Memory B cell (primary cell): ENCODE measurements around the gene ENO1.
"Not testable (repeated sequence)": the region's sequence is repeated elsewhere in the genome, so short reads cannot be mapped to it uniquely, and the experiment has no call there.

ENCODE experiments used
- ATAC-seq: fragments of 150-1000 bp; cut with Tn5 transposase; 2 replicates; pipeline ENCODE4 v1.10.0; 2021; ENCODE audit warnings: low read depth, mild to moderate bottlenecking, moderate library complexity
- DNase-seq, 2 donors: peaks; one replicate each; pipeline ENCODE4 v3.0.0; 2022; ENCODE audit warnings: low spot score in 2 of 2
- H3K27ac Mint-ChIP-seq: one replicate; pipeline ENCODE4 v1.8.0; 2022; ENCODE audit warnings: mild to moderate bottlenecking, moderate library complexity, mixed read lengths
- H3K27me3 Mint-ChIP-seq: one replicate; pipeline ENCODE4 v1.8.0; 2022; ENCODE audit warnings: mixed read lengths
- H3K36me3 Mint-ChIP-seq: one replicate; pipeline ENCODE4 v1.8.0; 2022; ENCODE audit warnings: mild to moderate bottlenecking, mixed read lengths
- H3K4me1 Mint-ChIP-seq: one replicate; pipeline ENCODE4 v1.8.0; 2022; ENCODE audit warnings: mixed read lengths
- H3K4me3 Mint-ChIP-seq: one replicate; pipeline ENCODE4 v1.8.0; 2022; ENCODE audit warnings: mild to moderate bottlenecking, moderate library complexity, mixed read lengths
- H3K9me3 Mint-ChIP-seq: one replicate; pipeline ENCODE4 v1.8.0; 2022; ENCODE audit warnings: mixed read lengths

ENO1 gene

DNA sequence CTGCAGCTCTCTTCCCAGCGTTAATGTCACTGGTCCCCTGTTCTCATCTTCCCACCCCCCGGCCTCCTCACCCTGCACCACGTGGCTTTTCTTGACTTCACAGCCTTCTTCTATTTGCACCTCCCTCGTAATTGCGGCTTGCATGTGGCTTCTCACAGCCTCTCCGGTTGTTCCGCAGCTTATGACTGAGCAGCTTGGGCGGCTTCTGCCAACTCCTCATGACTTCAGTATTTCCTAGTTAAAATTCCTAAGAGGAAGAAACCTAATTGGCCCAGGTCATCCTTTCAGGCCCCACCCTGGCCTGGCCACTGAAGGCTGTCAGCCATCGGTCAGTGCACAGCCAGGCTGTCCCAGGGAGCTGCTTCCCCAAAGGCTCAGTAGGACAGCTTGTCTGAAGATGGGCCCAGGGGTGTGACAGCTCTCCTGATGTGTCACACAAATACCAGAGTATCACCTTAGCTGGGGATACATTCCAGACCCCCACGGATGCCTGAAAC is 52.5 kb downstream of the ENO1 start:
- no peak overlapping the region for H3K4me3 Mint-ChIP-seq
- H3K27ac Mint-ChIP-seq: no peak overlapping the region
- H3K36me3 Mint-ChIP-seq: no peaks in the 10 kb centered on the region
- ATAC-seq: no peak
- peaks cover 9% of the 10 kb centered on the region for H3K27me3 Mint-ChIP-seq
- H3K9me3 Mint-ChIP-seq: no peaks in the 10 kb centered on the region
- DNase-seq: no peak
- H3K4me1 Mint-ChIP-seq: peaks cover 9% of the 10 kb centered on the region

DNA sequence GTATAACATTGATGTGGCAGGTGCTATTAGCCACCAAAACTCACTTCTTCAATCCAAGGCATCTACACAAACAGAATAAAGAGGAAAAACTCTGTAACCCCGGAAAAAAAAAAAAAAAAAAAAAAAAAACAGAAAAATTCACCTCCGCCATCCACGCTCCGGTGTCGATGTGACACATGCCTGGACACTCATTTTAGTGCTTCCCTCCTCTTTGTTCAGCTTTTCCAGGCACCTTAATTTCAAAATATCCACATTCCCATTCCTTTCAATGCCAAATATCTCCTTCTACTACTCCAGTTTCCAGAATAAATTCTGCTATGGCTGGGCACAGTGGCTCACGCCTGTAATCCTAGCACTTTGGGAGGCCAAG is 55.2 kb downstream of the ENO1 start:
- no peak for DNase-seq
- peaks cover 9% of the 10 kb centered on the region for H3K27me3 Mint-ChIP-seq
- no peaks in the 10 kb centered on the region for H3K9me3 Mint-ChIP-seq
- H3K27ac Mint-ChIP-seq: no peak overlapping the region
- no peaks in the 10 kb centered on the region for H3K36me3 Mint-ChIP-seq
- no peak overlapping the region for H3K4me3 Mint-ChIP-seq
- no peak for ATAC-seq
- H3K4me1 Mint-ChIP-seq: peaks cover under 1% of the 10 kb centered on the region

- ATAC-seq: no peak
- Mint-ChIP-seq H3K9me3 (no peaks in the 10 kb centered on the region), H3K36me3 (no peaks in the 10 kb centered on the region), H3K4me1 (peaks cover 3% of the 10 kb centered on the region), H3K27ac (no peak overlapping the region), H3K27me3 (peaks cover 9% of the 10 kb centered on the region), H3K4me3 (no peak overlapping the region)
- DNase-seq: no peak
Observed at GRCh38 chr1:8822373-8823294, 55.9 kb downstream of the ENO1 start.

DNA sequence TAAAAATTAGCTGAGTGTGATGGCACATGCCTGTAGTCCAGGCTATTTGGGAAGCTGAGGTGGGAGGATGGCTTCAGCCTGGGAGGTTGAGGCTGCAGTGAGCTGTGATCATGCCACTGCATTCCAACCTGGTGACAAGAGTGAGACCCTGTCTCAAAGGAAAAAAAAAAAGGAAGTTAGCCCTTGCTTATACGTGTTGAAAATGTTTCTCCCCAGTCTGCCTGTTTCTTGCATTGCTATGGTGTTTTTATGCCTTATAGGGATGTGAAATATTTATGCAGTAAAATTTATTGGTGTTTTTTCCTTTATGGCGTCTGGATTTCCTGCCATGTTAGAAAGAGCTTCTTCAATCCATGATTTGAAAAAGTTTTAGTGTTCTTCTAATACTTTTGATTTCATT is 57.4 kb downstream of the ENO1 start:
- no peak for DNase-seq
- Mint-ChIP-seq H3K27me3 (peaks cover 9% of the 10 kb centered on the region), H3K36me3 (no peaks in the 10 kb centered on the region), H3K27ac (no peak overlapping the region), H3K4me1 (peaks cover 3% of the 10 kb centered on the region), H3K4me3 (no peak overlapping the region), H3K9me3 (no peaks in the 10 kb centered on the region)
- ATAC-seq: no peak

DNA sequence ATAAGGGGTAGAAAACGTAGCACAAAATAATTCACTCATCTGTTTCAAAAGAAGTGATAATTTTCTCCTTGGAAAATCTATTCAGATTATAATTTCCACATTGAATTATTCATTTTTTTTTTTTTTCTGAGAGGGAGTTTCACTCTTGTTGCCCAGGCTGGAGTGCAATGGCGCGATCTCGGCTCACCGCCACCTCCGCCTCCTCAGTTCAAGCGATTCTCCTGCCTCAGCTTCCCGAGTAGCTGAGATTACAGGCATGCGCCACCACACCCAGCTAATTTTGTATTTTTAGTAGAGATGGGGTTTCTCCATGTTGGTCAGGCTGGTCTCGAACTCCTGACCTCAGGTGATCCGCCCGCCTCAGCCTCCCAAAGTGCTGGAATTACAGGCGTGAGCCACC is 59.7 kb downstream of the ENO1 start:
- Mint-ChIP-seq H3K27ac (peak overlapping the region; percentile 94), H3K4me1 (peaks cover 19% of the 10 kb centered on the region)
- not testable (repeated sequence) for H3K36me3 Mint-ChIP-seq, H3K27me3 Mint-ChIP-seq, H3K9me3 Mint-ChIP-seq, ATAC-seq, DNase-seq, H3K4me3 Mint-ChIP-seq

DNA sequence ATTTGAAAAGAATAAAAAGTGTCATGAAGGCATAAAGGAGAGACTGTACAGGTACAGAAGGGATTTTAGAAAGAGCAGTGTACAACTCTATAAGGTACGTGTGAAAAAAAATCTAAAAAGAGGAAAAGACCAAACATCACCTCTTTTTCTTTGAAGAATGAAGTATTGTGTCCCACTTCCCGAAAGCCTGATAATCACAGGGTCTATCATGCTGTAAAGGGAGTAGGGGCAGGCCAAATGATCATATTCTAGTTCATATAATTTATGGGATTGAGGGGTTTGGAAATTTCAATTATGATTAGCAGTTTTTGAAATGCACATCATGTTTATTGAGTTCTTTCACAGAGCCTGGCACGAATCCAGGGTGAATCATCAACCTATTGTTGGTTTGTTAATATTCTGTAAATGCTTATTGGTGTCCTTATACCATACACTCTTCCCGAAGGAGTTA is 60.1 kb downstream of the ENO1 start:
- Mint-ChIP-seq H3K4me3 (peak overlapping the region; percentile 86), H3K4me1 (peaks cover 19% of the 10 kb centered on the region), H3K27me3 (peaks cover 7% of the 10 kb centered on the region), H3K36me3 (no peaks in the 10 kb centered on the region), H3K27ac (peak overlapping the region; percentile 94), H3K9me3 (no peaks in the 10 kb centered on the region)
- ATAC-seq (no peak), DNase-seq (no peak)

- Mint-ChIP-seq H3K4me3 (peak within 1 kb of the TSS; percentile 91), H3K36me3 (no peaks in the 10 kb centered on the region), H3K27ac (peak within 1 kb of the TSS; percentile 94), H3K9me3 (no peaks in the 10 kb centered on the region), H3K4me1 (peaks cover 22% of the 10 kb centered on the region), H3K27me3 (peaks cover 3% of the 10 kb centered on the region)
- peak; percentile 93 for ATAC-seq
- peak; percentile 99 for DNase-seq
Observed at GRCh38 chr1:8817412-8818324, 60.8 kb downstream of the ENO1 start, which contains the start of gene RERE. RERE (minus strand) TSS chr1:8817640.

- peak overlapping the region; percentile 94 for H3K27ac Mint-ChIP-seq
- peak overlapping the region; percentile 91 for H3K4me3 Mint-ChIP-seq
- peaks cover 22% of the 10 kb centered on the region for H3K4me1 Mint-ChIP-seq
- no peaks in the 10 kb centered on the region for H3K36me3 Mint-ChIP-seq
- H3K9me3 Mint-ChIP-seq: no peaks in the 10 kb centered on the region
- no peak for DNase-seq
- peak; percentile 15 for ATAC-seq
- peaks cover 2% of the 10 kb centered on the region for H3K27me3 Mint-ChIP-seq
Observed at GRCh38 chr1:8816831-8817411, 61.6 kb downstream of the ENO1 start.

DNA sequence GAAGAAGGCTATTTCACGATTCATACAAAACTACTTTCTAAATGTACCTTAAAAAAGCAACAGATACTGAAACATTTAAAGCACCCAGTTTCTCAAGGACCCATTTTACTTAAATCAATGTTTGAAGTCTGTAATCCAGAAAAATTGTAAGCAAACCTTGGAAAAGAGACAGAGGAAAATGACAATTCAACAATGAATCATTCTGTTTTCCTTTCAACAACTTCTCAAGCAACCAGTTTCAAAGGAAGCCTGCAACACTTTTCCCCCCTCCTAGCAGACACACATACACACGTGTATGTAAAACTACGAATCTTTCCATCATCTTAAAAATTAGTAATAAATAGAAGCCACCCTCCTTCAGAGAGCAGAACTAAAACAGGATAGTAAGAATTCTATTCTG is 62.2 kb downstream of the ENO1 start:
- H3K9me3 Mint-ChIP-seq: no peaks in the 10 kb centered on the region
- H3K36me3 Mint-ChIP-seq: no peaks in the 10 kb centered on the region
- ATAC-seq (no peak), DNase-seq (no peak)
- no peaks in the 10 kb centered on the region for H3K27me3 Mint-ChIP-seq
- peak overlapping the region; percentile 94 for H3K27ac Mint-ChIP-seq
- peak overlapping the region; percentile 91 for H3K4me3 Mint-ChIP-seq
- peaks cover 24% of the 10 kb centered on the region for H3K4me1 Mint-ChIP-seq

- peak overlapping the region; percentile 53 for H3K4me3 Mint-ChIP-seq
- H3K27ac Mint-ChIP-seq: peak overlapping the region; percentile 83
- H3K36me3 Mint-ChIP-seq: no peaks in the 10 kb centered on the region
- H3K4me1 Mint-ChIP-seq: peaks cover 30% of the 10 kb centered on the region
- H3K9me3 Mint-ChIP-seq: no peaks in the 10 kb centered on the region
- DNase-seq: no peak
- H3K27me3 Mint-ChIP-seq: no peaks in the 10 kb centered on the region
- no peak for ATAC-seq
Observed at GRCh38 chr1:8815582-8816151, 62.8 kb downstream of the ENO1 start.

DNA sequence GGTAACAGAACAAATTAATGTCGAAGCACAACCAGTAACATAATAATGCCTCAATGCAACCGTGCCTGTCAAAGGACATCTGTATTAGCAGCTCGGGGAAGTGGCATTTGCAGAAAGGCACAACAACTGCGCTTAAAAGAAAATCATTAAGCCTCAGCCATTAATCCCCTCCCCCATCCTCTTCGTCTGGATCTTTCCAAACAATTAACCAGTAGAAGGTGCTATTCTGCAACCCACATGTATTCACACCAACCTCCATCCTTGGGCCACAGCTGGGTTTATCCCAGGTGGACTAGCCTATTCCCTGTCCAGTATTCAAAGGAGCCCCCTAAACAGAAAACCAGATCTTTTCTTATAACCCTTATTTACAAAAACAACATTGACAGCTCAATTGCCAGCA is 63.6 kb downstream of the ENO1 start:
- Mint-ChIP-seq H3K4me1 (peaks cover 31% of the 10 kb centered on the region), H3K27ac (peak overlapping the region; percentile 83), H3K9me3 (no peaks in the 10 kb centered on the region), H3K27me3 (no peaks in the 10 kb centered on the region), H3K4me3 (peak overlapping the region; percentile 4), H3K36me3 (no peaks in the 10 kb centered on the region)
- ATAC-seq: no peak
- DNase-seq: no peak

DNA sequence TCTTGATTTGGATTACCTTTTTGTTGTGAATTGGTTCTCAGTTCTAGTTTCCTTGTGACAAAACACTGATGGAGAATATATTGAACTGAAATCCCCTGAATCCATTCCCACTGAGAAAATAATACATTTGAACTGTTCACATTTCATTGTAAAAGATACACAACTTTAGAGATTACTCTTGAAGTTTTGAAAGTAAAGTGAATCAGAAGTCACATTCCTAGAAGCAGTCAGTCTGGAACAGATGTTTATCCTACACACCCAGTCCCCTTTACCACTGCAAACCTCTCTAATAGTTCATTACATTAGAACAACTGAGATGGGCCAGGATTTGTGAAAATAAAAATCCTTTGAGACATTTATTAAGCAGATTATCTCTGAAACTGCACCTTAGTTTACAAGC is 64.5 kb downstream of the ENO1 start:
- H3K9me3 Mint-ChIP-seq: no peaks in the 10 kb centered on the region
- no peak overlapping the region for H3K27ac Mint-ChIP-seq
- peaks cover 32% of the 10 kb centered on the region for H3K4me1 Mint-ChIP-seq
- H3K36me3 Mint-ChIP-seq: no peaks in the 10 kb centered on the region
- H3K4me3 Mint-ChIP-seq: no peak overlapping the region
- no peaks in the 10 kb centered on the region for H3K27me3 Mint-ChIP-seq
- no peak for DNase-seq
- ATAC-seq: no peak

DNA sequence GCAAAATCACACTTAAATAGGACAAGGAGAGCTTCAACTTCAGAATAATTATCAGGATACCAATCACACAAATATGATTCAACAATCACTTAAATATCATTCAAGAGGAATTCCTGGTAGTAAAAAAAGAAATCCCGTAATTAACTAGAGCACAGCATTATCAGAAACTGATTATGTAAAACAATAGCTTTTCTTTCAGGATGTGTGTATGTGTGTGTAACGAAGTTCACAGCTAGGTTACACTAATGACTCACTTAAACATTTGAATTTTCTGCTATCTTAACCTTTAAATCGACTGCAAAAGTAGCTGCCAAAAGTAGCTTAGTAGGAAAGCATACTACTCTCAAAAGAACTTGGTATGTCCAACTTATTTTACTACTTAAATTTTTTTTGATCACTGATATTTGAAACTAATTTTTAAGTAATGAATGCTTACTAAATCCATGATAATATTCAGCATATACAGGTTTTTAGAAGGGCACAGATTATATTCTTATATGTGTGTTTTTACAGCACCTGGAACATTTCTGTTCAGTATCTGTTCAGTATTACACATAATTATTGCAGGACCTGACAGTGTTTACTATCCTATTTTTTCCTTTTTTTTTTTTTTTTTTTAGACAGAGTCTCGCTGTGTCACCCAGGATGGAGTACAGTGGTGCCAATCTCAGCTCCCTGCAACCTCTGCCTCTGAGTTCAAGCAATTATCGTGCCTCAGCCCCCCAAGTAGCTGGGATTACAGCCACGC is 65.3 kb downstream of the ENO1 start:
- H3K9me3 Mint-ChIP-seq: no peaks in the 10 kb centered on the region
- H3K4me1 Mint-ChIP-seq: peaks cover 34% of the 10 kb centered on the region
- H3K36me3 Mint-ChIP-seq: peaks cover 2% of the 10 kb centered on the region
- no peak for DNase-seq
- ATAC-seq: no peak
- H3K27me3 Mint-ChIP-seq: no peaks in the 10 kb centered on the region
- H3K4me3 Mint-ChIP-seq: no peak overlapping the region
- H3K27ac Mint-ChIP-seq: no peak overlapping the region
